Lower leg skin (tissue), 3 donors: ENCODE data around the gene OR12D3.

Experiments
- CTCF ChIP-seq, 3 donors: fragments of 450-650 bp; IDR thresholded peaks; one replicate each; pipeline ENCODE4 v1.5.1; 2016; ENCODE audit warnings: antibody characterized with exemption in 3 of 3, mild to moderate bottlenecking in 3 of 3, moderate library complexity in 2 of 3
- POLR2A ChIP-seq, 2 donors: fragments of 450-650 bp; IDR thresholded peaks; one replicate each; pipeline ENCODE4 v1.6.1; 2016 to 2017; ENCODE audit warnings: antibody characterized with exemption in 2 of 2, mild to moderate bottlenecking in 1 of 2, moderate library complexity in 1 of 2

GRCh38 chr6:29345380-29345779, 29.7 kb downstream of the OR12D3 start:
- TF ChIP-seq CTCF (IDR thresholded peaks at IDR 0.05) (no peak), POLR2A (IDR thresholded peaks at IDR 0.05) (no peak)
